GM20431 (cell line): Measurements from ENCODE around the gene MEX3D.

ENCODE experiments used
- in situ Hi-C: fragments of 300-500 bp; cut with MseI, MboI; formaldehyde crosslinking; loops from one replicate; pipeline ENCODE4 v1.15.0; 2020; ENCODE audit warnings: low sequenced_read_pairs; ENCODE audit not compliant: unreplicated experiment

Gene MEX3D

DNA sequence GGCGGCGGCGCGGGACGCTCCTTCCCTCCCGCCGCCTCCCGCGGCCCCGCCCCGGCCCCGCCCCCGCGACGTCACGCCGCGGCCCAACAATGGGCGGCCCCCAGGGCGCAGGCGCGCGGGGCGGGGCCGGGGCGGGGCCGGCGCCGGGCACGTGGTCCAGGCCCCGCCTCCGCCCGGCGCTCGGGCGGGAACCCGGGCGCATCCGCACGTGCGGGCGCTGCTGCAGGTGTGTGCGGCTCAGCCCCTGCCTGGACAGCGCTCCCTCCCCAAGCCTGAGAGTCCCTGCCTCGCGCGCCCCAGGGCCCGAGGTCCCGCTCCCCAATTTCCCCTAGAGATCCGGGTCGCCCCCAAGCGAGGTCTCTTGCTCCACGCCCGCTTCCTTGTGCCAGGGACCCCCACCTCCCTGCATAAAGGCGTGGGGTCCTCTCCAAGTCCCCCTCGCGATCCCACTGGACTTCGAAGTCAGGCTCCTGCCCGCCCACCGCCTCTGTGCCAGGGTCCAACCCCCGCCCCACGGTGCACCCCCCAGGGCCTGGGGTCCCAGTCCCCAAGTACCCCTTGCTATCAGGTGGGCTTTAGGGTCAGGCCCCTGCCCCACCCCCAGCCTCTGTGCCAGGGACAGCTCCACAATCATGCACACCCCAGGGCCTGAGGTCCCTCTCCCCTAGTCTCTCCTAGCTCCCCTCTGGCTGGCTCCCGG, at the start of gene MEX3D:
Gene MEX3D, minus strand, starts transcription at position 6 of the 700 bp plus-strand sequence. CDS start 267 bp downstream, outside the sequence.
- in situ Hi-C loops: no loop called here

DNA sequence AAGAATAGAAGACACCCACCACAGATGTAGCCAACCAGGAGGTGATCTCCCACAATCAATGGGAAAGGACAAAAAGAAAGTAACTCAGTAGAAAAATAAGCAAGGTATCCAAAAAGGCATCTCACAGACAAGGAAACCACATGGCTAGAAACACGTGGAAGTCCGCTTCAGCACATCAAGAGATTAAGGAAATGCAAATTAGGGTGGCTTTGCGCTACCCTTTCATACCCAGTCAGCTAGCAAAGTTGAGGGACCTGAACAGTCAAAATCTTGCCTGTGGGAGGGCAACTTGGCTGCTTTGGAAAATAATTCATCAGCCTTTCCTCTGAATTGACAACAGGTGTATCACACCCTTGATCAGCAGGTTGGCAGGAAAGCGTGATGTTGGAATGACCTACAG, 48.8 kb upstream of the MEX3D start:
- in situ Hi-C loops: no loop called here

DNA sequence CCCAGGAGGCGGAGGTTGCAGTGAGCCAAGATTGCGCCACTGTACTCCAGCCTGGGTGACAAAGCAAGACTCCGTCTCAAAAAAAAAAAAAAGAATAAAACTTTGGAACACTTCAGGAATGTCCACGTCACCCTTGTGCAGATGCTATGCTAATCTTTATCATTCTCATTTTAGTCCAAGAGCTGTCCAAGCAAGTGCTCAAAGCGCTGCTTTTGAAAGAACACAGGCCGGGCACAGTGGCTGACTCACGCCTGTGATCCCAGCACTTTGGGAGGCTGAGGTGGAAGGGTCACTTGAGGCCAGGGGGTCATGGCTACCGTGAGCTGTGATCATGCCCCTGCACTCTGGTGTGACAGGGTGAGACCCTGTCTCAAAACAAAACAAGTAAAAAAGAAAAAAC, 48.3 kb upstream of the MEX3D start:
- in situ Hi-C loops: no loop called here

DNA sequence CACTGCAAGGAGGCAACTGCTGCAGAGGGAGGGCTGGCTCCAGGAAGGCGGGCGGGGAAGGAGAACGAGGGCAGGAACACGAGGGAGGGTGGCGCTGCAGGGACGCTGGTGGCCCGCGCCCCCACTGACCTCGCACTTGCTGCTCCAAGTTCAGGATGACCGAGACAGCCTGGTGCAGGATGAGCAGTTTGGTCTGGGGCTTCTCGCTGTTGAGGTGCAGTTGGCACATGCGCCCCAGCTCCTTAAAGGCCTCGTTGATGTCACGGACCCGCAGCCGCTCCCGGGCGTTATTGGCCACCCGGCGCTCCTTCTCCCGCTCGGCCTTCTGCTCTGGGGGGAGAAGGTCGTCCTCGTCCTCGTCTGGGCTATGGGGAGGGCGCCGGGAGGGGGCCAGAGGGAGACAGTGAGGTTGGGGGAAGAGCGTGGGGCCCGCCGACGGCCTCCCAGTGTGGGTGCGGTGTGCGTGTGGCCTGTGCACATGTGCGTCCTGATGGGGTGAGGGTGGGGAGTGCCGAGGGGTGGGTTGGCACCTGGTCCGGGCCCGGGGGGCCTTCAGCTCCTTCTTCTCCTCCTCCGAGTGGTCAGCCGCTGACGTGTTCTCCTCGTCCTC, 47.1 kb upstream of the MEX3D start:
- in situ Hi-C loops: no loop called here

DNA sequence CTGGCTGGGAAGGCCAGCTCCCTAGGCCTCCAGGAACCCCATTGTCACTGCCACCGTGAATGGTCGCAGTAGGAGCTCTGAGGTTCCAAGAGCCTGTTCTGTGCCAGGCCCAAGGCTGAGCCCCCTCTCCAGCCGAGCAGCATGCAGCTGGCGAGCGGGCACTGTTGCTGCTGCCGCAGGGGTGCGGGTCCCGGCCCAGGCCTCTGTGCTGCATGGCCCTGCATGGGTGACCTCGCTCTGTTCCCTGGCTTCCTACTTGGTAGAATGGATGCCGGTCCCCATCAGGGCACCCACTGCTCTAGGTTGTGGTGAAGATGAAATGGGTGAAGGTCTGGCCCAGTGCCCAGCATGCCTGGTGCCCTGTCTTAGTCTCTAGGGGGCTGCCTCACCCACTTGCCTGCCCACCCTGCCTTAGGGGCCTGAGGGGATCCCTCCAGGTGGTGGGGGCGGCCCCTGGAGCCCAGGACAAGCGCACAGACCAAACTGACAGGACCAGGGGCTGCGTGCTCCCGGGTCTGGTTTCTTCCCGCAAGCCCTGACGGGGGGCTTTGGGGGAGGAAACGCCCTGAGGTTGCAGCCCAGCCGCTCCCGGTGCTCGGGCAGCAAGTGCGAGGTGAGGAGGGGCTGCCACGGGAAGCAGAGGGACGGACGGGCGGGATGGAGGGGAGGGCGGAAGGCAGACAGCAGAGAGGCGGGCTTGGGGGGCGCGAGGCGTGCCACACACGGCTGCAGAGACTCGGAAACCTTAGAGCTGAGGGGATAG, 45.9 kb upstream of the MEX3D start:
- in situ Hi-C loops: no loop called here

DNA sequence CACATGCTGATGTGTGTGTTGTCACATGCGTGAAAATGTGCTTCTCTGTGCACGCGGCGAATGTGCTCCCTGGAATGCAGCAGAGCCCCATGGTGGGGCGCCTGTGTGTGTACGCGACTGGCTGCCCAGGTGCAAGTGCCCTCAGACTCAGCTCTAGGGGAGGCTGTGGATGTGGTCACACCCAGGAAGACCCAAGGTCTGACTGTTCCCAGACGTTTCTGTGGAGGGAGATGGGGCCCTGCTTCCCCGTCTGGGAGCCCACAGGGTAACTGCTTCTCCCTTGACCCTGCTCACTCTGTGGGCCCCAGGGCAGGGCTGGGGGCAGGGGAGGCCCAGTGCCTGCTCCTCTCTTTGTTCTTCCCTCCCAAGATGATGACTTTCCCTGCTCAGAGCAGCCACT, 45.0 kb upstream of the MEX3D start:
- in situ Hi-C loops: no loop called here

DNA sequence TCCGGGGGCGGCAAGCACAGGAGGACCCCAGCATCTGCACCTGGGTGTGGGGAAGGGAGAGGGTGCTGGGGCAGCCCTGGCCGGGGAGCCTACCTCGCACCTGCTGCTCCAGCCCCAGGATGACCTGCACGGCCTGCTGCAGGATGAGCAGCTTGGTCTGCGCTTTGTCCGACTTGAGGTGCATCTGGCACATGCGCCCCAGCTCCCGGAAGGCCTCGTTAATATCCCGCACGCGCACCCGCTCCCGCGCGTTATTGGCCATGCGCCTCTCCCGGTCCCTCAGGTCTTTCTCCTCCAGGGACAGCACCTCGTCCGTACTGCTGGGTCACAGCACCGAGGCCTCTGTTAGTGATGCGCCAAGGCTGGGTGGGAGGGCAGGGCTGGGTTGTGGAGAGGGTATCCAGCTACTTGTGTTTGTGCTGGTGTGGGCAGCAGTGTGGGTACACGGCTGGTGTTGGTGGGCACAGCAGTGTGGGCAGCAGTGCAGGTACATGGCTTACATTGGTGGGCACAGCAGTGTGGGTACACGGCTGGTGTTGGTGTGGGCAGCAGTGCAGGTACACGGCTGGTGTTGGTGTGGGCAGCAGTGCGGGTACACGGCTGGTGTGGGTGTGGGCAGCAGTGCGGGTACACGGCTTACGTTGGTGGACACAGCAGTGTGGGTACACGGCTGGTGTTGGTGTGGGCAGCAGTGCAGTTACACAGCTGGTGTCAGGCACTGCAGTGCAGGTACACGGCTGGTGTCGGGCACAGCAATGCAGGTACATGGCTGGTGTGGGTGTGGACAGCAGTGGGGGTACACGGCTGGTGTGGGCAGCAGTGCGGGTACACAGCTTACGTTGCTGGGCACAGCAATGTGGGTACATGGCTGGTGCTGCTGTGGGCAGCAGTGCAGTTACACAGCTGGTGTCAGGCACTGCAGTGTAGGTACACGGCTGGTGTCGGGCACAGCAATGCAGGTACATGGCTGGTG, 44.3 kb upstream of the MEX3D start:
- in situ Hi-C loops: no loop called here

DNA sequence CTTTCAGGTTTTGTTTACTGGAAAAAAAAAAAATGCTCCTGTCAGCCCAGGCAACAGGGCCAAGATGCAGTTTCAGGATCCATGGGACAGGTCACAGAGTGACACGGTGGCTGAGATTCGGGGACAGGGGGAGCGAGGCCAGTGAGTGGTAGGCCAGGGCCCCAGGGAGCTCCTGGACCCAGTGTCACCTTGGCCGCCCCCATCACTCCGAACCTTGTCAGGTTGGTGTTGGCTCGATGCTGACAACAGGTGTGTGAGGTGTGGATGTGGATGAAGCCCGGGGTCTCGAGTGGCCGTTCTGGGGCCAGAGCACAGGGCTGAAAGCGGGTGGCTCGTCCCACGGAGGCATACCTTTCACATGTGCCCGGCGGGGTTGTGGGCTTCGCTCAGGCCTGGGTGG, 43.2 kb upstream of the MEX3D start:
- in situ Hi-C loops: no loop called here

DNA sequence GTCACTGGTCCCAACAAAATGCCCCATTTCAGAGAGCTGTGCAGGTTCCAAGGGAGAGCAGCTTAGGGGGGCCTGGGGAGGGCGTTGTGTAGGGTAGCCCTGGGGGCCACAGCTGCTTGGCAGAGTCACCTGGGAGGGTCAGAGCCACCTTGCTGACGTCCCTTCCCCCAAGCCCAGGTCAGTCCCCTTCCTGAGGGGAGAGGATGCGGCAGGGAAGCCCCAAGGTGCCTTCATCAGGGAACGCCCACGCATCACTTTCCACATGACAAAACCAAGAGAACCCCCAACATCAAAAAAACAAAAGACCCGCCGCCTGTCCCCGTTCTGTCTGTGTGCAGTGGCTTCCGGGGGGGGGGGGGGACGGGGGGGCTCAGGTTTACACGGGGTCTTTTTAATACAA, 42.5 kb upstream of the MEX3D start:
- in situ Hi-C loops: no loop called here

DNA sequence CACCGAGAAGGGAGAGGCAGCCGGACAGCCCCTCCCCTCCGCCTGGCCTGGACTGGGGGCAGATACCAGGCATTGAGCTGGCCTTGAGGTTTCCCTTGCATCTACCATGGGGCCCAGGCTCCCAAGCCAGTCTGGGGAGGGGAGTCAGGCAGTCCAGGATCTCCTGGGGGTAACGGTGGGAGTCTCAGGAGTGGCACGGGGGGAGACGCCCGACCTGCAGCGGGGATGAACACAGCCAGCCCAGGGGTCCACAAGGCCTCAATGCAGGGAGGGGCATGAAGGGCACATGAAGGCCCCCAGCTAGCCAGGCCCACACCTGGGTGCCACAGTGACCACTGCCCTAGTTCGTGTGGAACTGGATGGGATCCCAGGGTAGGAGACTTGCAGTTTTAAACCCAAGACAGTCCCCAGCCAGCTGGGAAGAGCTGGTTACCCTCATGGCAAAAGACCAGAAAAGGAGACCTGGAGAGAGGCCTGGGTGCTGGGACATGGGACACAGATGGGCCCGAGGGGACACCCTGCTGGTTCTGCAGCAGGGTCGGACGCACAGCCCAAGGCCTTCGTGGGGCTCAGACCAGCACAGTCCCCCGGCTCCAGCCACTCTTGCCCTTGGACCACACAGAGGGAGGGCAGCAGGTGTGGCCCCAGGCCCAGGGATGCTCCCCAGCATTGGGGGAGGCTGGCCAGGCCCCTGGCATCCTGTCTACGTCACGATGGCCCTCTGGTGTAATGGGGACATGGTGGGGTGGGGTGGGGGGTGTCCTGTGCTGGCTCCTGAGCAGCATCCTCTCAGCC, 41.8 kb upstream of the MEX3D start:
- in situ Hi-C loops: no loop called here

DNA sequence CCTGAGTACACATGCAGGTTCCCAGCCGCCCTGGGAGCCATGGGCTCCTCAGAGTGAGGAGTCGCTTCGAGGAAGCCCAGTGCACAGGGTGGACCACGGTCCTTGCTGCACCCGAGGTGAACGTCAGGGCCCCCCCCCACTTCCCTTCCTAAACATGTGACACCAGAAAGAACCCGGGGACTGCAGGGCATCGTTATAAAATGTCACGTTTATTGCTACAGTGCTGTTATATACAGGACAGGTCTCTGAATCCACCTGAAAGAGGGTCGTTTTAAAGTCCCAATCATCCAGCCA, 40.9 kb upstream of the MEX3D start:
- in situ Hi-C loops: no loop called here

DNA sequence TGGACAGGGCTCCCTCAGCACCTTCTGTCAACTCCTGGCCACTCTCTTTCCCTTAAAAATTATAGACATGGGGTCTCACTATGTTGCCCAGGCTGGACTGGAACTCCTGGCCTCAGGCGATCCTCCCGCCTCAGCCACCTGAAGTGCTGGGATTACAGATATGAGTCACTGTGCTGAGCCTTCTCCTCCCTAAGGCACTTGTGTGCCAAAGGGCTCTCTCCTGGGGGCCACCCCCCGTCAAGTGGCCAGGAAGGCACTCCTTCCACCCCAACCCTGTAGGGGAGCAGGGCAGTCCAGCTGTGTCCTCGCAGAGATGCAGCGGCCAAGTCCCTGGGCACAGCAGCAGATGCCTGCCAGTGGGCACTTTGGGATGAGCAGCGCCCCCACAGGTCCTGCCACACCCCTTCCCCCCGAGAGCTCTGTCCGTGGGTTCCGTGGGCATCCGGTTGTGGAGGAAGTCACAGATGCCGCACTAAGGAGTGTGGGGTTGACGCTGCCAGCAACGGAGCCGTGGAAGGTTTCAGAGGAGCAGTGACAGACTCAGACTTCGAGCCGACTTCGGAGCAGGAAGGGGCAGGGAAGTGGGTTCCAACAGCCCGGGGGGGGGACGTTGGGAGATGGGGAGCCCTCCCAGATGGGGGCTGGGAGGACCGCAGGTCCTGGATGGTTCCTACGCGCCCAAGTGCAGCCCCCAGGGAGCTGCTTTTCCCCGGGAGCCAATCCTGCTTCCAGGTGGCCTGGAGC, 40.4 kb upstream of the MEX3D start:
- in situ Hi-C loops: no loop called here

DNA sequence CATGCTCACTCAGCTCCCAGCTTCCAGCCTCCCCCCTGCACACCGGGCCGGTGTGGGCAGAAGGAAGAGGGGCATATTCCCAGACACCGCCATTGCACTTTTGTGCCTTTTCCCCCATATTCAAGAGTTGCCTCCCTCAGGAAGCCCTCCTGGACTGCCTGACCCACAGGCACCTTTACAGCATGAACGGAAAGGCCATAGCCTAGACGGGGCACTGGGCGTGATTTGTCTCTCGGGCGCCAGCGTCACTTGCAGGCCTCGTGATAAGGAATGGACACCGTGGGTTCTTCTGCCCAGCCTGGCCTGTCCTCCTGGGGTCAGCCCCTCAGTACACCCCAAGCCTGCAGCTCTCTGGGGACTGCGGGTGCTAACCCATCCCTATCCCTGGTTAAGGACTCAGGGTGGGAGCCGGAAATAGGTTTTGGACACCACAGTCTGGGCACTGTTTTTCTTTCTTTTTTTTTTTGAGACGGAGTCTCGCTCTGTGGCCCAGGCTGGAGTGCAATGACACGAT, 38.1 kb upstream of the MEX3D start:
- in situ Hi-C loops: no loop called here

DNA sequence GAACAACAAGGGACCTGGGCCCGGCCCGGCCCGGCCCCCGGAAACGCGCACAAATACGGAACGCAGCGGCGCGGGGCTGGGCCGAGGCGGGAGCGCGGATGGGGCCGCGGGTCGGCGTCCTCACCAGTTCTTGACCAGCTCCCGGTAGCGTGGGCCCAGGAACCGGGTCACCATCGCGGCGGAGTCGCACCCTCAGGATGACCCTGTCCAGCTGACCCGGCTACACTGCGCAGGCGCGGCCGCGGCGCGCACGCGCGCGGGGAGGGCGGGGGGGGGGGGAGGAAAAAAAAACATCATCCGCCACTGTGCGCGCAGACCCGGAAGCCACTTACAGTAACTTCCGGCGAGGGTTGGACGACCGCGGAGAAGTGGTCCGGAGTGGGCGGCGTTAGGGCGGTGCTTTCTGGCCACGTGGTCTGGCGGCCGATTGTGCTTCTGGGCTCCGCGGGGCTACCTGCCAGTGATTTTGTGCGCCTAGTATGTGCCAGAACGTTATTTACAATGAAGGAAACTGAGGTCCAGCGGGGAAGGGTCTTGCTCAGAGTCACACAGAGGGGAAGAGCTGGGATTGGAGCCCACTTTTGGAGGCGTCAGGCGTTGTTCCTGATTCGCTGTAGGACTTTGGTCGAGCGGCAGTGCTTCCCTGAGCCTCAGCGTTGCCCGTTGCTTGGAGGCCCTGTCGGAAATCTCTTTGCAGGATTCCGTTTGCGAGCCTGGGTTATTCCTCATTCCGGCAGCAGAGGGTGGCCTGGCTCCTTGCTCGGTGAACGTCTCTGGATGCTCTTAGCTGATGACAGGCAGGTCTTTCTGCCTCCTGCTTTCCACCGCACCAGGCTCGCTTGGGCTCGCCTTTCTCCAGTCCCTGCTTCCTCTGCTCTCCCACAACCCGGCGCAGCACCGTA, 37.4 kb upstream of the MEX3D start, which contains the start of gene UQCR11:
Gene UQCR11, minus strand, starts transcription at position 227 of the 902 bp plus-strand sequence. Its CDS starts 53 bp downstream, at position 174.
- in situ Hi-C loops: no loop called here

DNA sequence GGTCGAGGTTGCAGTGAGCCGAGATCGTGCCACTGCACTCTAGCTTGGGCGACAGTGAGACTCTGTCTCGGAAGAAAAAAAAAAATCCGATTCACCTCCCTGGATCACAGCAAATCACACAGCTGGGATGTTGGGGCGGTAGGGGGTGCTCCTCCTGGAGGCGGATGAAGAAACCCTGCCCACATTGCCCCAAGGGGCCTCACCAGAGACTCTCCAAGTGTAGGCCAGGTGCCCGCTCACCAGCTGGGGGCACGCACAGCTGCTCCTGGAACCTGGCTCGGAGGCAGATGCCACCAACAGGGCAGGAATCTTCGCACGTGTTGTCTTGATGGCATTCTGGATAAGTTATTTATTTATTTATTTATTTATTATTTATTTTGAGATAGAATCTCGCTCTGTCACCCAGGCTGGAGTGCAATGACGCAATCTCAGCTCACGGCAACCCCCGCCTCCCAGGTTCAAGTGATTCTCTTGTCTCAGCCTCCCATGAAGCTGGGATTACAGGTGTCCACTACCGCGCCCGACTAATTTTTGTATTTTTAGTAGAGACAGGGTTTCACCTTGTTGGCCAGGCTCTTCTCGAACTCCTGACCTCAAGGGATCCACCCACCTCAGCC, 34.1 kb upstream of the MEX3D start:
- in situ Hi-C loops: no loop called here

DNA sequence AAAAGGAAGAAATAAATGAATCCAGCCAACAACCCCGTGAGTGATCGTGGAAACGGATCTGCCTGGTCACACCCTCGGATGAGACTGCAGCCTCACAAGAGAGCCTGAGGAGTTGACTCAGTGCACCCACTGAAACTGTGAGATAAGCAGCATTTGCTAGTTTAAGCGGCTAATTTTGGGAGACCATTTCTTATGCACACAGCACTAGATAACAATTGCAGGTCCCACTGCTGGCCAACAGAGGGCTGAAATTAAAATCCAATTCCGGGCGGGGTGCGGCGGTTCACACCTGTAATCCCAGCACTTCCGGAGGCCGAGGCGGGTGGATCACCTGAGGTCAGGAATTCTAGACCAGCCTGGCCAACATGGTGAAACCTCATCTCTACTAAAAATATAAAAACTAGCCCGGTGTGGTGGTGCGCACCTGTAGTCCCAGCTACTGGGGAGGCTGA, 33.5 kb upstream of the MEX3D start:
- in situ Hi-C loops: no loop called here

DNA sequence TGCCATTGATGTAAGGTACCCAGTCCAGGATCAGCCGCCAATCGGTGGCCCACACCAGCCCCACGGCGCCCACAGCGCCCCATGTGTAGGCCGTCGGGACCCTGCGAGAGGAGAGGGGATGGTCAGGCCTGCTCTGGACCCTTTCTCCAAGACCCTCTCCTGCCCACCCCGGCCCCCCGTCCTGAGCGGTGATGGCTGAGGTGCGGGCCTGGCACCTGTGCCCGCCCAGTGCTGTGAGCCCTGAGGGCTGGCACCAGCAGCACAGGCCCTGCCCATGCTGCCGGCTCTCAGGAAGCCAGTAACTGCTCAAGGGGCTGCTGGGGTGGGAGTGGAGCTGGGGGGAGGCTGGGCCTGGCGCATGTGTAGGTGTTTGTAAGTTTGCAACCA, 31.3 kb upstream of the MEX3D start:
- in situ Hi-C loops: no loop called here
